Loucy (cell line): ENCODE data around the gene FIBCD1.

Source experiments
- H2AFZ ChIP-seq: fragments of 200-600 bp; sonication (generic); 2 replicates; pipeline ENCODE4 v1.6.0; 2016; ENCODE audit warnings: antibody characterized with exemption, mild to moderate bottlenecking, low read length, moderate library complexity
- H3F3A ChIP-seq: fragments of 200-600 bp; 2 replicates; pipeline ENCODE4 v1.6.0; 2016; ENCODE audit warnings: antibody characterized with exemption, low read depth, mild to moderate bottlenecking
- H3K27me3 ChIP-seq: fragments of 200-600 bp; sonication (generic); 2 replicates; pipeline ENCODE4 v1.6.1; 2014; ENCODE audit warnings: low read length, mild to moderate bottlenecking; ENCODE audit not compliant: insufficient read depth, poor library complexity, severe bottlenecking
- H3K36me3 ChIP-seq: fragments of 200-600 bp; sonication (generic); 2 replicates; pipeline ENCODE4 v1.6.1; 2016; ENCODE audit warnings: low read length; ENCODE audit not compliant: insufficient read depth
- H3K4me1 ChIP-seq: fragments of 200-600 bp; sonication (generic); 2 replicates; pipeline ENCODE4 v1.5.1; 2014; ENCODE audit warnings: low read length, mild to moderate bottlenecking; ENCODE audit not compliant: insufficient read depth, poor library complexity, severe bottlenecking
- H3K4me2 ChIP-seq: fragments of 200-600 bp; sonication (generic); 2 replicates; pipeline ENCODE4 v1.6.0; 2014; ENCODE audit warnings: antibody characterized with exemption, low read length, low read depth, mild to moderate bottlenecking; ENCODE audit not compliant: poor library complexity, severe bottlenecking
- H3K4me3 ChIP-seq: fragments of 200-600 bp; sonication (generic); 2 replicates; pipeline ENCODE4 v1.5.1; 2014; ENCODE audit warnings: low read length, mild to moderate bottlenecking, mixed read lengths; ENCODE audit not compliant: poor library complexity, severe bottlenecking
- H3K79me2 ChIP-seq: fragments of 200-600 bp; sonication (generic); 2 replicates; pipeline ENCODE4 v1.6.1; 2014; ENCODE audit warnings: low read length; ENCODE audit not compliant: insufficient read depth
- H3K9ac ChIP-seq: fragments of 200-600 bp; sonication (generic); 2 replicates; pipeline ENCODE4 v1.6.0; 2014; ENCODE audit warnings: mild to moderate bottlenecking, low read depth, low read length, moderate library complexity; ENCODE audit not compliant: poor library complexity, severe bottlenecking
- H3K9me2 ChIP-seq: fragments of 200-600 bp; sonication (generic); replicated peaks from 2 replicates; pipeline ENCODE4 v1.6.1; 2016; ENCODE audit warnings: low read depth, low read length, mixed read lengths
- H3K9me3 ChIP-seq: fragments of 200-600 bp; sonication (generic); 2 replicates; pipeline ENCODE4 v1.6.1; 2014; ENCODE audit warnings: mild to moderate bottlenecking, antibody characterized with exemption, low read length, low read depth; ENCODE audit not compliant: insufficient read depth
- H4K20me1 ChIP-seq: fragments of 200-600 bp; sonication (generic); 2 replicates; pipeline ENCODE4 v1.6.0; 2014; ENCODE audit warnings: antibody characterized with exemption, low read length, mild to moderate bottlenecking; ENCODE audit not compliant: insufficient read depth, poor library complexity, severe bottlenecking
- CTCF ChIP-seq: fragments of 200-600 bp; sonication (generic); conservative IDR thresholded peaks from 2 replicates; pipeline ENCODE4 v1.5.1; 2014; ENCODE audit warnings: mild to moderate bottlenecking, antibody characterized with exemption, low read length
- EZH2phosphoT487 ChIP-seq: fragments of 200-600 bp; IDR thresholded peaks from 2 replicates; pipeline ENCODE4 v1.6.1; 2018; ENCODE audit warnings: antibody characterized with exemption, mild to moderate bottlenecking, moderate library complexity, borderline replicate concordance

FIBCD1 gene

GRCh38 chr9:130934246-130934645 is 4.8 kb downstream of the FIBCD1 start:
- Histone ChIP-seq H2AFZ (no peak overlapping the region), H3K27me3 (no peaks in the 10 kb centered on the region), H3K4me1 (no peaks in the 10 kb centered on the region), H3K9me2 (no peaks in the 10 kb centered on the region), H3F3A (no peaks in the 10 kb centered on the region), H4K20me1 (no peaks in the 10 kb centered on the region), H3K9ac (no peak overlapping the region), H3K9me3 (no peaks in the 10 kb centered on the region), H3K4me2 (no peak overlapping the region), H3K4me3 (no peak overlapping the region), H3K79me2 (no peaks in the 10 kb centered on the region), H3K36me3 (no peaks in the 10 kb centered on the region)
- TF ChIP-seq EZH2phosphoT487 (no peak), CTCF (no peak)

- Histone ChIP-seq H3K27me3 (no peaks in the 10 kb centered on the region), H3K4me2 (no peak overlapping the region), H3K4me1 (no peaks in the 10 kb centered on the region), H3K36me3 (no peaks in the 10 kb centered on the region), H2AFZ (no peak overlapping the region), H3K9ac (no peak overlapping the region), H3F3A (no peaks in the 10 kb centered on the region), H3K79me2 (no peaks in the 10 kb centered on the region), H3K4me3 (no peak overlapping the region), H3K9me2 (no peaks in the 10 kb centered on the region), H3K9me3 (no peaks in the 10 kb centered on the region), H4K20me1 (no peaks in the 10 kb centered on the region)
- no peak for TF ChIP-seq CTCF
- TF ChIP-seq EZH2phosphoT487: no peak
Measured at GRCh38 chr9:130933114-130934046, 5.7 kb downstream of the FIBCD1 start.

GRCh38 chr9:130932255-130933079 is 6.6 kb downstream of the FIBCD1 start:
- no peaks in the 10 kb centered on the region for H3K36me3 ChIP-seq
- H3K79me2 ChIP-seq: no peaks in the 10 kb centered on the region
- no peaks in the 10 kb centered on the region for H3K27me3 ChIP-seq
- no peak overlapping the region for H2AFZ ChIP-seq
- no peak overlapping the region for H3K4me3 ChIP-seq
- H3F3A ChIP-seq: no peaks in the 10 kb centered on the region
- no peak for TF ChIP-seq CTCF
- H3K4me2 ChIP-seq: no peak overlapping the region
- no peaks in the 10 kb centered on the region for H3K4me1 ChIP-seq
- H3K9ac ChIP-seq: no peak overlapping the region
- H3K9me2 ChIP-seq: no peaks in the 10 kb centered on the region
- no peaks in the 10 kb centered on the region for H3K9me3 ChIP-seq
- no peaks in the 10 kb centered on the region for H4K20me1 ChIP-seq
